Activated B cell treated with CpG ODN at 0.5 μM for 24 hours (primary cell): ENCODE measurements around the gene ECI1. TPM values are rescaled to one million over a fixed set of nuclear protein-coding genes. Genes with fewer than 3 reads are reported as not detected.

Experiments used
- ATAC-seq: fragments of 200-7000 bp; cut with Tn5 transposase; one replicate; pipeline ENCODE4 v1.10.0; 2021; ENCODE audit warnings: low read depth, mild to moderate bottlenecking, moderate library complexity
- CTCF ChIA-PET: fragments of 350-600 bp; sonication (Branson Sonifier 250); formaldehyde crosslinking; loops from one replicate; lab custom pipeline; 2021; ENCODE audit warnings: antibody characterized with exemption; lab: Charles Lee
- POLR2A ChIA-PET: fragments of 350-600 bp; sonication (Branson Sonifier 250); formaldehyde crosslinking; loops from one replicate; lab custom pipeline; 2021; ENCODE audit warnings: antibody characterized with exemption; lab: Charles Lee
- DNase-seq: peaks from one replicate; pipeline ENCODE4 v3.0.0; 2022
- H3K27ac Mint-ChIP-seq: one replicate; pipeline ENCODE4 v1.8.0; 2020; ENCODE audit warnings: mixed read lengths
- H3K27me3 Mint-ChIP-seq: one replicate; pipeline ENCODE4 v1.8.0; 2021; ENCODE audit warnings: mixed read lengths
- H3K36me3 Mint-ChIP-seq: one replicate; pipeline ENCODE4 v1.8.0; 2021; ENCODE audit warnings: low read depth, mixed read lengths
- H3K4me1 Mint-ChIP-seq: one replicate; pipeline ENCODE4 v1.8.0; 2021; ENCODE audit warnings: mixed read lengths
- H3K4me3 Mint-ChIP-seq: one replicate; pipeline ENCODE4 v1.8.0; 2020; ENCODE audit warnings: mild to moderate bottlenecking, mixed read lengths
- H3K9me3 Mint-ChIP-seq: one replicate; pipeline ENCODE4 v1.8.0; 2020; ENCODE audit warnings: mixed read lengths
- intact Hi-C: fragments of 100-400 bp; cut with micrococcal nuclease; formaldehyde crosslinking; loops from one replicate; pipeline ENCODE4 v1.15.1; 2024
- total RNA-seq: library from RNA; stranded (reverse); gene quantifications from 2 replicates; pipeline ENCODE4 v1.2.3, GENCODE V29; 2022
- TF ChIP-seq, protein P1 (sequence below): fragments of 200-600 bp; IDR thresholded peaks from one replicate; pipeline ENCODE4 v1.8.0; 2022; ENCODE audit warnings: antibody characterized with exemption, mild to moderate bottlenecking

ECI1 gene, protein sequence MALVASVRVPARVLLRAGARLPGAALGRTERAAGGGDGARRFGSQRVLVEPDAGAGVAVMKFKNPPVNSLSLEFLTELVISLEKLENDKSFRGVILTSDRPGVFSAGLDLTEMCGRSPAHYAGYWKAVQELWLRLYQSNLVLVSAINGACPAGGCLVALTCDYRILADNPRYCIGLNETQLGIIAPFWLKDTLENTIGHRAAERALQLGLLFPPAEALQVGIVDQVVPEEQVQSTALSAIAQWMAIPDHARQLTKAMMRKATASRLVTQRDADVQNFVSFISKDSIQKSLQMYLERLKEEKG
- total RNA-seq: 38.1 and 43.0 TPM in 2 replicates

DNA sequence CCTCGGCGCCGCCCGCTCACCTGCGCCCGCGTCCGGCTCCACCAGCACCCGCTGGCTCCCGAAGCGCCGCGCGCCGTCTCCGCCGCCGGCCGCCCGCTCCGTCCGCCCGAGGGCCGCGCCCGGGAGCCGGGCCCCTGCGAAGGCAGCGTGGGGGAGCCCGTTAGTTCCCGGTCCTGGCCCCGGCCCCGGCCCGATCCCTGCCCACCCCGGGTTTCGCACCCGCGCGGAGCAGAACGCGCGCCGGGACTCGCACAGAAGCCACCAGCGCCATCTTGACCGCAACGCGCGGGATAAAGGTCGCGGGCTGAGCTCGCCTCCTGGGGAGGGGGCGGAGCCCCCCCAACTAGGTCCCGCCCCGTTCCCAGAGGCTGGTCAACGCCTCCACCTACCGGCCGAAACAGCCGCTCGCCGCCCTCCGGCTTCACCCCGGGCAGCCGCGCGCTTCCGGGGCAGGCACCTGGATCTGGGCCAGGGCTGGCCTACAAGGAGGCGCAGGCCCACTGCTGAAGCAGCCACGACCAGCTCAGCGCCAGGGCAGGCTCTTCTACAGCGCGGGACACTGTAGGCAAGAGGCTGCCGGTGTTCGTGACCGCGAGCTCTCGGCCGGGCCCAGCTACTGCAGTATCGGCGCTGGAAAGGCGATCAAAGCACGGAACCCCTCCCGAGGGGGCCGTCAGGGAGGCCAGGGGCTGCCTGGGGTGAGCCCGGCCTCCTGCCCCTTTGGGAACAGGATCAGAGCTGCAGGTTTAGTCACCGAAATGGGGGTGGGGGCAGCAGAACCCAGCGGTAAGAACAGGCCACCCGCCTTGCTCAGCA lies at the start of gene ECI1:
Gene ECI1, minus strand, starts transcription at position 292 of the 816 bp plus-strand sequence. Its CDS starts 21 bp downstream, at position 271.
- ATAC-seq (peak; percentile 90), DNase-seq (peak; percentile 85)
- peaks cover 35% of the 10 kb centered on the region for H3K36me3 Mint-ChIP-seq
- TF ChIP-seq, protein P1, sequence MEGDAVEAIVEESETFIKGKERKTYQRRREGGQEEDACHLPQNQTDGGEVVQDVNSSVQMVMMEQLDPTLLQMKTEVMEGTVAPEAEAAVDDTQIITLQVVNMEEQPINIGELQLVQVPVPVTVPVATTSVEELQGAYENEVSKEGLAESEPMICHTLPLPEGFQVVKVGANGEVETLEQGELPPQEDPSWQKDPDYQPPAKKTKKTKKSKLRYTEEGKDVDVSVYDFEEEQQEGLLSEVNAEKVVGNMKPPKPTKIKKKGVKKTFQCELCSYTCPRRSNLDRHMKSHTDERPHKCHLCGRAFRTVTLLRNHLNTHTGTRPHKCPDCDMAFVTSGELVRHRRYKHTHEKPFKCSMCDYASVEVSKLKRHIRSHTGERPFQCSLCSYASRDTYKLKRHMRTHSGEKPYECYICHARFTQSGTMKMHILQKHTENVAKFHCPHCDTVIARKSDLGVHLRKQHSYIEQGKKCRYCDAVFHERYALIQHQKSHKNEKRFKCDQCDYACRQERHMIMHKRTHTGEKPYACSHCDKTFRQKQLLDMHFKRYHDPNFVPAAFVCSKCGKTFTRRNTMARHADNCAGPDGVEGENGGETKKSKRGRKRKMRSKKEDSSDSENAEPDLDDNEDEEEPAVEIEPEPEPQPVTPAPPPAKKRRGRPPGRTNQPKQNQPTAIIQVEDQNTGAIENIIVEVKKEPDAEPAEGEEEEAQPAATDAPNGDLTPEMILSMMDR: no peak
- no peaks in the 10 kb centered on the region for H3K27me3 Mint-ChIP-seq
- ChIA-PET CTCF (interaction anchor here (0.9 to 2.7 kb wide), 13 partner anchors 15 to 356 kb away, joined by 3 to 34 read pairs (median 4); partner anchors contain the start of genes CASKIN1, MLST8, PGP and TRAF7), POLR2A (interaction anchor here (0.5 to 4.0 kb wide), 26 partner anchors 10 to 909 kb away, joined by 3 to 61 read pairs (median 5); partner anchors contain the start of genes CASKIN1, E4F1, MLST8 and PGP)
- intact Hi-C loops: loop anchor here (1.0 to 10.0 kb wide), 9 partner anchors 17 to 387 kb away; partner anchors contain the start of genes ABCA3, E4F1 and RNPS1
- peak within 1 kb of the TSS; percentile 90 for H3K27ac Mint-ChIP-seq
- H3K4me3 Mint-ChIP-seq: peak within 1 kb of the TSS; percentile 86
- H3K9me3 Mint-ChIP-seq: no peaks in the 10 kb centered on the region
- peaks cover 35% of the 10 kb centered on the region for H3K4me1 Mint-ChIP-seq

DNA sequence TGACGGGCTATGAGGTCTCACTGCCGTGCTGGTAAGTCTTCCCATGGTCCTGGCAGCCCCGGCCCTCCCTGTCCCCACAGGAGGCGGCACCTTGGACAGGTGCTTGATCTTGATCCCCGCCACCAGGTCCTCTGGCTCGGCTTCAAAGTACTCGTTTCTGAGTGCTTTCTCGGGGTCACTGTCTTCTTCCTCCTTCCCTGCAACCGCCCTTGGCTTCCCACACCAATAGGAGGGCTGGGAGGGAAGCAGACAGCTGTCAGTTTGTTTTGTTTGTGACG lies 48.5 kb upstream of the ECI1 start:
- no peak for ATAC-seq
- Mint-ChIP-seq H3K4me1 (no peaks in the 10 kb centered on the region), H3K9me3 (no peaks in the 10 kb centered on the region), H3K4me3 (no peak overlapping the region), H3K27me3 (no peaks in the 10 kb centered on the region), H3K36me3 (no peaks in the 10 kb centered on the region), H3K27ac (no peak overlapping the region)
- POLR2A ChIA-PET: no interaction called here
- TF ChIP-seq, protein P1: no peak
- intact Hi-C loops: no loop called here
- no peak for DNase-seq
- CTCF ChIA-PET: no interaction called here

DNA sequence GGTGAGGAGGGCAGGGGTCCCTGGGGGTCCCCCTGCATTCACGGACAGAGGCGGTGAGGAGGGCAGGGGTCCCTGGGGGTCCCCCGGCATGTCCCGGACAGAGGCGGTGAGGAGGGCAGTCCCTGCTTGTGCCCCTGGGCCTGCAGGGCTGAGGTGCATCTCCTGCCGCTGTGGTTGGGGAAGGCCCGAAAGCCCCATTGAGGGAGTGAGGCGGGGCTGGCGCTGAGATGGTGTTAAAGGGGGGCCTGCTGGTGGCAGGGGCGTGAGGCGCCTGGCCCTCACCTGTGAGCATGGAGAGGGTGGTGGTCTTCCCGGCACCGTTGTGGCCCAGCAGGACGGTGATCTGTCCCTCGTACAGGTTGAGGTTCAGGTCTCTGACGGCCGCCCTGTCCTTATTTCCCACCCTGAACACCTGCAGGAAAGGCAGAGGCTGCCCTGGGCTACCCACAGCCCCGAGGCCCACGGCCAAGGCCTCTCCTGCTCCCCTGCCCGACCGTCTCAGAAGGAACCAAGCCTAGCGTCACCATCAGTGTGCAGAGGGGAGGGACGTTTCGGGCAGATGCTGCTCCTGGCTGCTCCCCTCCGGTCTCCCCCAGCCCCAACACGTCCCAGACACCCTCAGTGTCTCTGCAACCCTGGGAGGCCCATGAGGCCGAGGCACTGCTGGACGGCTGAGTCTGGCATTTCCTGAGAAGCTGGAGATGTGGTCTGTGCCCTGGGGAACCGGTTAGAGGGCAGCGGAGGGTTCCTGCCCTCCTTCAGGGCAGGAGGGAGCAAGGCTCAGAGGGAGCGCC lies 47.9 kb upstream of the ECI1 start:
- ATAC-seq (no peak), DNase-seq (no peak)
- Mint-ChIP-seq H3K4me1 (no peaks in the 10 kb centered on the region), H3K4me3 (no peak overlapping the region), H3K9me3 (no peaks in the 10 kb centered on the region), H3K36me3 (no peaks in the 10 kb centered on the region), H3K27ac (no peak overlapping the region), H3K27me3 (no peaks in the 10 kb centered on the region)
- TF ChIP-seq, protein P1: no peak
- ChIA-PET POLR2A (no interaction called here), CTCF (no interaction called here)
- intact Hi-C loops: no loop called here

DNA sequence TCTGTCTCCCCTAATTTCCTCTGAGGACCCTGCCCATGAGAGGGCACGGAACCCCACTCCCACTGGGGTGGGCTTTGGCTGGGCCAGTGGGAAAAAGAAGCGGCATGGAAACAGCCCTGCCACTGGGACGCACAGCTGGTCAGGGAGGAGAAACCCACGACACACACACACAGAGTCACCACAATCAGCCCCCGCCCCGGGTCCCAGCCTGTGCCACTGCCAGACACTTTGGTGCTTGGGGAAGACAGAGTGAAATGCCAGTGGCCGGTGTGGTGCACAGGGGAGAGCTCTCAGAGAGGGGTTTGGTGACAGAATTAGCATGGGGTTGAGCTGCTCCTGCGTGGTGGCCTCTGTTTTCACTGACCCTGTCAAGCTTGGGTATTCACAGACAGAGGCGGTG lies 47.2 kb upstream of the ECI1 start:
- ATAC-seq (no peak), DNase-seq (no peak)
- ChIA-PET POLR2A (no interaction called here), CTCF (no interaction called here)
- Mint-ChIP-seq H3K4me1 (no peaks in the 10 kb centered on the region), H3K27ac (no peak overlapping the region), H3K36me3 (no peaks in the 10 kb centered on the region), H3K27me3 (no peaks in the 10 kb centered on the region), H3K4me3 (no peak overlapping the region), H3K9me3 (no peaks in the 10 kb centered on the region)
- TF ChIP-seq, protein P1: no peak
- intact Hi-C loops: no loop called here
